NCI-H345 treated with DMSO at 0.1 percent for 48 hours (cell line): ENCODE data around the gene CIP2A.

Experiments used
- DNase-seq: peaks from one replicate; lab custom pipeline; 2025; ENCODE audit not compliant: unreplicated experiment; lab: John Stamatoyannopoulos, UW

Gene CIP2A

GRCh38 chr3:108511490-108511889 is 77.7 kb downstream of the CIP2A start:
- DNase-seq, result no peak

- DNase-seq, result no peak
Measured at GRCh38 chr3:108511055-108511454, 78.2 kb downstream of the CIP2A start.

- DNase-seq, result no peak
Measured at GRCh38 chr3:108510496-108510895, 78.7 kb downstream of the CIP2A start, which contains the start of gene MYH15. MYH15 (minus strand) TSS chr3:108510596; CDS start chr3:108510530, 66 bp downstream.

GRCh38 chr3:108509871-108510270 is 79.4 kb downstream of the CIP2A start:
- no peak for DNase-seq

- no peak for DNase-seq
Measured at GRCh38 chr3:108509263-108509662, 80.0 kb downstream of the CIP2A start.

GRCh38 chr3:108507902-108508301 is 81.3 kb downstream of the CIP2A start:
- DNase-seq, result no peak

GRCh38 chr3:108505811-108506210 is 83.4 kb downstream of the CIP2A start:
- no peak for DNase-seq

GRCh38 chr3:108503722-108504121 is 85.5 kb downstream of the CIP2A start:
- DNase-seq, result no peak

GRCh38 chr3:108501535-108501934 is 87.7 kb downstream of the CIP2A start:
- no peak for DNase-seq

- DNase-seq, result no peak
Measured at GRCh38 chr3:108500728-108501127, 88.5 kb downstream of the CIP2A start.
